ENCODE data around the gene TEX52.
A peak's percentile ranks its signal among the peaks of the same experiment; 100 is the strongest.
"Not testable (repeated sequence)": the region's sequence is repeated elsewhere in the genome, so short reads cannot be mapped to it uniquely, and the experiment has no call there.

TEX52 gene

DNA sequence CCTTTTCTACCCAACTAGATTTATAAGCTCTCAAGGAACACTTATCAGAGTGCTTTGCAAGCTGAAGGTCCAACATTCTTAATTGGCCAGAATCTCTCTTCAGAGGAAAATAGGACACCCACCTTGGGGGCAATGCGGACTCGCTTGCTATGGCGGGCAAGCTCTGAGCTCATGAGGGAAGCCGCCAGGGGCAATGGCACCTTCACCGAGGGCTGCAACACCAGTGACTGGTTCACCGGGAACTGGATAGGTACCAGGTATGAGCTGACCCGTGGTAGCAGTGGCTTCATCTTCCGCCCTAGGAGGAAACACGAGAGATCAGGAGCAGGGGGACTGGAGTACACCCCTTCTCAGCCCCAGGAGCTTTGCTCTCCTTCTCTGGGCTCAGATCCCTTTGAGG is 7.4 kb upstream of the TEX52 start:
- DNase-seq (ENCODE audit: low read depth in 2 of 2) = no peak

GRCh38 chr12:2863402-2863801 is 6.6 kb upstream of the TEX52 start:
- not testable (repeated sequence) for DNase-seq (ENCODE audit: low read depth in 2 of 2)

DNA sequence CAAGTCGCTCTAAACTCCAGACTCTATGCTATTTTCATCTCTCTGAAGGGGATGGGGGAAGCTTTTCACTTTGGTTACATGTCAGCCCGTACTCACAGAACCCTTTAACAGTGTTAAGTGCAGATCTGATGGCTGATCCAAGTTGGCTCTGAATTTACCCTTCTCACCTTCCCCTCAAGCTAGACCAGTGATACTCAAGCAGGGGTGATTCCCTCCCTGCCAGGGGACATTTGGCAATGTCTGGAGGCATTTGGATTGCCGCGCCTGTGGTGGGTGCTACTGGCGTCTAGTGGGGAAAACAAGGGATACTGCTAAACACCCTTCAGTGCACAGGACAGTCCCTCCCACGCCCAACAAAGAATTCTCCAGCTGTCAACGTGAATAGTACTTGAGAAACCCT is 6.0 kb upstream of the TEX52 start:
- DNase-seq (ENCODE audit: low read depth in 2 of 2) = no peak

- no peak for DNase-seq (ENCODE audit: low read depth in 2 of 2)
Measured at GRCh38 chr12:2860170-2860569, 3.3 kb upstream of the TEX52 start.

DNA sequence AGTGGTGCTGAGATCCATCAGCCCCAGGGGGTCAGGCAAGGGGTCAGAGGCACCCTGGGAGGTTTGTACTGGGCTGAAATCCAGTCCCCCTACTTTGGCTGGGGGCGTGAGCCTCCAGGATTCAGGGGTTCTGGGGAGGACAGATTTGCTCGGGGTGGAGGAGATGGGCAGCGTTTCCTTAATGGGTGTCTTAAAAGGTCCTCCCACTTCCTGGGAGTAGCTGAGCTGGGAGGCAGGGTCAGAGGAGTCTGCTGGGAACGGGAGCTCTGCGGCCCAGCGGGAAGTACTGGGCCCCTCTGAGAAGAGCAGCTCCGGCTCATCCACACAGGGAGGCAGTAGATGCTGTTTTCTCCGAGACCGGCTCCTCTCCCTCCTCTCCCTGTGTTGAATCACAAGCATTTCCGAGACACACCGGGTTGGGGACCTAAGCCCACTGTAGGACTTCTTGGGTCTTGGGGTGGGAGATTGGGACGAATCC is 2.1 kb upstream of the TEX52 start:
- no peak for DNase-seq (ENCODE audit: low read depth in 2 of 2)

- DNase-seq (ENCODE audit: low read depth in 2 of 2) = no peak
Measured at GRCh38 chr12:2858334-2858733, 1.5 kb upstream of the TEX52 start.

GRCh38 chr12:2857576-2857975 is 737 bp upstream of the TEX52 start:
- no peak for DNase-seq (ENCODE audit: low read depth in 2 of 2)

DNA sequence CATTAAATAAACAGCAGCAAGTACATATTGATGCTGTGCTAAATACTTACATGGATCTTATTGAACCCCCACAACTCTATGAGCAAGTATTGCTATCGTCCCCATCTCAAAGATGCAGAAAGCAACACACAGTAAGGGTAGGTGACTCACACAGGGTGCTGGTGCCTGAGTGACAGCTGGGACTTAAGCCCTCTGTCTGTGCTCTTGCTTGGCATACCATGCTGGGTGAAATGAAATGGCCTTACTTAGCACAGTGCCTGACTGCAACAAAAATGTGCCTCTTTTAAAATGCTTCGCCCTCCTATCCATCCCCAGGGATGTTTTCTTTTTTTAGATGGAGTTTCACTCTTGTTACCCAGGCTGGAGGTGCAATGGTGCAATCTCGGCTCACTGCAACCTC is 788 bp downstream of the TEX52 start:
- DNase-seq (ENCODE audit: low read depth in 2 of 2) = no peak

GRCh38 chr12:2855546-2855945 is 1.3 kb downstream of the TEX52 start:
- DNase-seq (ENCODE audit: low read depth in 2 of 2) = no peak

DNA sequence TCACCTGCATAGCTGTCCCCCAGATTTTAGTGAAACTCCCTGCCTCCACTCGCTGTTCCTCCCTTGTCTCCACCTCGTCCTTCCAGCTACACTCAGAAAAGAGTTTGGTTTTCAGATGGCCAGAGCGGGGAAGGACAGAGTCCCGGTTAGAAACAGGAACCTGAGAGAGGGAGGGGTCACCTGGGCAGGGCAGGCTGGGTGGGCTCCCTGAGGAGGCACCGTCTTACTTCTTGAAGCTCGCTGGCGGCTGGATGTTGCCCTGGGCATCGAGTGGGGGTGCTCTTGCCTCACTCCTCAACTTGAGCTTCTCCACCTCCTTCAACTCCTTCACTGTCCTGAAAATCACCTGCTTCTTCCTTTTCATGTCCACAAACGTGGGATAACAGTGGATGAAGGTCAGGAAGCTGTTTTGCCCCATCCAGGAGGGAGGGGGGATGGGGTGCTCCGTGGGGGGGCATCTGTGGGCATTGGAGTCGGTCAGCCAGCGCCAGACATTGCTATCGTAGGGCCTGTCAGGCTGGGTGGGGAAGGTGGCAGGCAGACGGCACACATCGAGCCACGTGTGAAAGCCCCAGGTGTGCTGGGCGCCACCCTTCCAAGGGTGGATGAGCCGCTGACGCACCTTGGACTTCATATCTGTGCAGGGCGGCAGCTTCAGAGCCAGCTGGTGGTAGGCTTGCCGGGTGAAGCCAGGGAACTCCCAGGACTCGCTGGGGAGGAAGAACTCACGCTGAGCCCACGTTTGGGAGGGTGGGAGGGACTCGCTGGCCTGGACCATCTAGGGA is 2.0 kb downstream of the TEX52 start:
- no peak for DNase-seq (ENCODE audit: low read depth in 2 of 2)

DNA sequence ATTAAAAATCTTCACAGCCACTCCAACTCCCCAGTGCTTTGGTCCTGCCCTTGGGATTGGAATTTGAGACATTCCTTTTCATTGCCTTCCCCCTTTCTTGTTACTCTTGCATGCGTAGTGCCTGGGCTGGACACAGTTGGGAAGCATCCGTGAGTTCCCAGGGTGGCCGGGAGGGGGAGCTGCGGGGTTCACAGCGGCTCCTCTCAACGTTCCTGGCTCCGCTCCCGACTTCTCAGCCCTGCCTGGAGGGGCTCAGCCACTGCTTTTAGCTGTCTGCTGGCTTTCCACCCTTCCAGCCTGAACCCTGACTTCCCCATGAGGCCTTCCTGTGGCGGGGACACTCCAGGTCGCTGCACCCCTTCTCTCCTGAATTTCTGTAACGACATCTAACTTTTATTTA is 3.2 kb downstream of the TEX52 start:
- DNase-seq (ENCODE audit: low read depth in 2 of 2) = peak; percentile 41 to 43

- DNase-seq (ENCODE audit: low read depth in 2 of 2) = no peak
Measured at GRCh38 chr12:2851931-2852330, 4.9 kb downstream of the TEX52 start.

- no peak for DNase-seq (ENCODE audit: low read depth in 2 of 2)
Measured at GRCh38 chr12:2845280-2845679, 11.6 kb downstream of the TEX52 start.

GRCh38 chr12:2844786-2845185 is 12.1 kb downstream of the TEX52 start:
- no peak for DNase-seq (ENCODE audit: low read depth in 2 of 2)

GRCh38 chr12:2842948-2843347 is 13.9 kb downstream of the TEX52 start:
- DNase-seq (ENCODE audit: low read depth in 2 of 2) = no peak

GRCh38 chr12:2841056-2841650 is 15.7 kb downstream of the TEX52 start:
- no peak for DNase-seq (ENCODE audit: low read depth in 2 of 2)

DNA sequence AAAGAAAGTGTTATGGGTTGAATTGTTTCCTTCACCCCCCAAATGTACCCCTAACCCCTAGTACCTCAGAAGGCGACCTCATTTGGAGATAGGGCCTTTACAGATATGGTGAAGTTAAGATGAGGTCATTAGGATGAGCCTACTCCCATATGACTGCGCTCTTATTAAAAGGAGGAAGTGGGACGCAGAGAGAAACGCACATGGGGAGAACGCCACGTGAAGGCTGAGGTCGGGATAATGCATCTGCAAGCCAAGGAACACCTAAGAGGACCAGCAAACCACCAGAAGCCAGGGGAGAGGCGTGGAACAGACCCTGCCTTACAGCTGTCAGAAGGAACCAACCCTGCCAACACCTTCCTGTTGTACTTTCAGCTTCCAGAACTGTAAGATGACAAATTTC is 20.3 kb downstream of the TEX52 start:
- DNase-seq (ENCODE audit: low read depth in 2 of 2) = no peak

- no peak for DNase-seq (ENCODE audit: low read depth in 2 of 2)
Measured at GRCh38 chr12:2835691-2836403, 21.0 kb downstream of the TEX52 start.

DNA sequence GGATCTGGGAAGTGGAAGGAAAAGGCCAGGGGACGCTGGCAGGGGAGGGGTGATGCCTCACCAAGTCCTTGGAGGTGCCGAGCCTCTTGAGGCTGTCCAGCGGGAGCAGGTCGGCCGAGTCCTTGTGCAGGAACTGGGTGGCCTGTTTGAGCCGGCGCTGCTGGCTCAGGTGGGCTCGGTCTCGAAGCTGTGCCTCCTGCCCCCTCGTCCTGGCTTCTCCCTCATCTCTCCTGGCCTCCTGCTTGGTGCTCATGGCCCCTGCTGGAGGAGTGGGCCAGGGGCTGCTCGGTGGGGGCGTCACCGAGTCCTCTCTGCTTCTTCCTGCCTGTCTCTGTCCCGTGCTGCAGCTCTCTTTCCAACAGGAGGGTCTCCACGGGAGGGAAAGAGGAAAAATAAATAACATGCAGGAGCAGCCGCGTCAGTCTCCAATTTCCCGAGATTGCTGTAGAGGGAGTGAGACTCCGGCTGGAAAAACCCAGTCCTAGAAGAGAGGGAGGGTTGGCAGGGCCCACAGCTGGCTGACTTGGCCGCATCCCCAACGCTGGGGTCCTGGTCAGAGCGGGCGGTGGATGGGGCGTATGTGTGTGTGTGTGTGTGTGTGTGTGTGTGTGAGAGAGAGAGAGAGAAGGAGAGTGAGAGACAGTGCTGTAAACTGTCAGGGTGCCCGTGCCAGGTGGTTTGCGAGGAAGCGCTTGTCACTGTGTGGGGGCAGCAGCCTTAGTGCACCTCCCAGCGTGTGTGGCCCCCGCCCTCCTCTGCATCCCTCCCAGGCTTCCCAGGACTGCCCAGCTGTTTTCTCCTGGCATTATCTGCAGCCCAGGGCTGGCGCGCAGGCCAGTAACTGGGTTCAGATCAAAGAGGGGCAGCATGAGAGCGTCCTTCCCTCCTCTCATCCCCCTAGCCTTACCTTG is 22.0 kb downstream of the TEX52 start, which contains the start of gene NRIP2:
Gene NRIP2, minus strand, starts transcription at position 455 of the 911 bp plus-strand sequence. Its CDS starts 52 bp downstream, at position 403.
- DNase-seq (ENCODE audit: low read depth in 2 of 2) = no peak

- DNase-seq (ENCODE audit: low read depth in 2 of 2) = no peak
Measured at GRCh38 chr12:2833810-2834209, 23.0 kb downstream of the TEX52 start.

DNA sequence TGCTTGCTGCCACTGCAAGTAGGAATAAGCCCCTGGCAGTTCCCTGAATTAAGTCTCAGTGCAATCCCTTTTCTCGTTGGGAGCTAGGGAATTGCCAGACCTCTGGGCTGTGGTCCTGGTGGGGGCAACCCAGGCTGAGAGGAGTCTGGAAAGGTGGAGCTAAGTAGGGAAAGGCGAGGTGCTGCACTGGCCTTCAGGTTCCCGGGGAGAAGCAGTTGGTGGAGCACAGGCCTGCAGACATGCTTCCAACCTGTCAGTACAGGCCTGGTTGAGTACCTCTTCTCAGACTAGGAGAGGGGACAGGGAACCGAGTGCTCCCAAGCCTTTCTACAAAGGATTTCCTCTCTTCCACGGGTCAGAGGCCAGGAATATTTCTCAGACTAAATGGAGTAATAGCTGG is 23.5 kb downstream of the TEX52 start:
- no peak for DNase-seq (ENCODE audit: low read depth in 2 of 2)
